HepG2 (cell line): ENCODE results near the gene AGRN. TPM values are rescaled to one million over a fixed set of nuclear protein-coding genes. Genes with fewer than 3 reads are reported as not detected.
A peak's percentile ranks its signal among the peaks of the same experiment; 100 is the strongest.

Experiments
- ARNT ChIP-seq: fragments of 450-650 bp; IDR thresholded peaks from 2 replicates; pipeline ENCODE4 v1.6.1; 2017
- CBFB ChIP-seq: sonication (generic); formaldehyde crosslinking; IDR thresholded peaks from 2 replicates; pipeline ENCODE4 v1.4.0; 2020; ENCODE audit warnings: missing genetic modification reagents
- JUND ChIP-seq: sonication (generic); formaldehyde crosslinking; IDR thresholded peaks from 2 replicates; pipeline ENCODE4 v1.8.0; 2022; ENCODE audit warnings: mild to moderate bottlenecking, missing genetic modification reagents
- NCOA5 ChIP-seq: sonication (generic); formaldehyde crosslinking; IDR thresholded peaks from 2 replicates; pipeline ENCODE4 v1.4.0; 2020; ENCODE audit warnings: missing genetic modification reagents
- NR2C2 ChIP-seq: sonication (generic); formaldehyde crosslinking; IDR thresholded peaks from 2 replicates; pipeline ENCODE4 v1.4.0; 2020; ENCODE audit warnings: missing genetic modification reagents, mild to moderate bottlenecking, moderate library complexity, borderline replicate concordance
- SOX6 ChIP-seq, 2 experiments: fragments of 450-650 bp in 1 of 2; sonication (generic) in 1 of 2; formaldehyde crosslinking in 1 of 2; IDR thresholded peaks; 2 replicates each; pipeline versions ENCODE4 v1.4.0 to v1.6.1; 2017 to 2020; ENCODE audit warnings: antibody characterized with exemption in 1 of 2, mild to moderate bottlenecking in 1 of 2, missing genetic modification reagents in 1 of 2
- ZBTB21 ChIP-seq: sonication (generic); formaldehyde crosslinking; IDR thresholded peaks from 2 replicates; pipeline ENCODE4 v1.4.0; 2020; ENCODE audit warnings: missing genetic modification reagents
- ZFY ChIP-seq: sonication (generic); formaldehyde crosslinking; IDR thresholded peaks from 2 replicates; pipeline ENCODE4 v1.4.0; 2020; ENCODE audit warnings: missing genetic modification reagents
- ZNF644 ChIP-seq: IDR thresholded peaks from 2 replicates; pipeline ENCODE4 v1.6.1; 2016; ENCODE audit warnings: low read depth
- ZNF672 ChIP-seq: sonication (generic); formaldehyde crosslinking; IDR thresholded peaks from 2 replicates; pipeline ENCODE4 v1.8.1; 2022; ENCODE audit warnings: missing genetic modification reagents
- ZSCAN29 ChIP-seq: sonication (generic); formaldehyde crosslinking; conservative IDR thresholded peaks from 2 replicates; pipeline ENCODE4 v1.4.0; 2020; ENCODE audit warnings: mild to moderate bottlenecking, missing genetic modification reagents
- polyA plus RNA-seq, 8 experiments: library from polyadenylated mRNA; depleted of rRNA in 3 of 8; stranded (reverse) in 7 of 8; unstranded in 1 of 8; fragments of >200 nt; fragmentation: Illumina TruSeq in 4 of 8; extraction: Trizol in 4 of 8; gene quantifications; 2 replicates each; pipeline versions ENCODE4 v1.2.1 to v1.2.3, GENCODE V29; 2011 to 2016; ENCODE audit warnings: low read depth in 4 of 8, missing spikeins in 1 of 8, mixed read lengths in 1 of 8; ENCODE audit not compliant: insufficient read depth in 1 of 8
- total RNA-seq, 5 experiments: library from RNA; depleted of rRNA; stranded (reverse); fragments of >200 nt; fragmentation: Illumina TruSeq; extraction: Trizol; gene quantifications; 2 replicates each; pipeline ENCODE4 v1.2.3, GENCODE V29; 2016; ENCODE audit warnings: low read depth in 1 of 5
- TF ChIP-seq, protein P1 (sequence below): sonication (generic); formaldehyde crosslinking; IDR thresholded peaks from 2 replicates; pipeline ENCODE4 v1.4.0; 2020; ENCODE audit warnings: missing genetic modification reagents
- TF ChIP-seq, protein P2 (sequence below): sonication (generic); formaldehyde crosslinking; IDR thresholded peaks from 2 replicates; pipeline ENCODE4 v1.5.1; 2020; ENCODE audit warnings: missing genetic modification reagents, mild to moderate bottlenecking, borderline replicate concordance
- TF ChIP-seq, protein P3 (sequence below): sonication (generic); formaldehyde crosslinking; IDR thresholded peaks from 2 replicates; pipeline ENCODE4 v1.4.0; 2020; ENCODE audit warnings: mild to moderate bottlenecking, missing genetic modification reagents
- TF ChIP-seq, protein P4 (sequence below): sonication (generic); formaldehyde crosslinking; IDR thresholded peaks from 2 replicates; pipeline ENCODE4 v1.4.0; 2020; ENCODE audit warnings: missing genetic modification reagents
- TF ChIP-seq, protein P5 (sequence below): sonication (generic); formaldehyde crosslinking; IDR thresholded peaks from 2 replicates; pipeline ENCODE4 v1.8.1; 2023; ENCODE audit warnings: missing genetic modification reagents, mild to moderate bottlenecking, borderline replicate concordance
- TF ChIP-seq, protein P6 (sequence below): sonication (generic); formaldehyde crosslinking; conservative IDR thresholded peaks from 2 replicates; pipeline ENCODE4 v1.8.0; 2022; ENCODE audit warnings: mild to moderate bottlenecking, moderate library complexity, missing genetic modification reagents

Gene AGRN
- total and polyA plus RNA-seq, 2 of the 13 experiments (the other 11 are each of a cell fraction or from before 2014, with no cell fraction given), result 29.8 to 65.2 TPM

DNA sequence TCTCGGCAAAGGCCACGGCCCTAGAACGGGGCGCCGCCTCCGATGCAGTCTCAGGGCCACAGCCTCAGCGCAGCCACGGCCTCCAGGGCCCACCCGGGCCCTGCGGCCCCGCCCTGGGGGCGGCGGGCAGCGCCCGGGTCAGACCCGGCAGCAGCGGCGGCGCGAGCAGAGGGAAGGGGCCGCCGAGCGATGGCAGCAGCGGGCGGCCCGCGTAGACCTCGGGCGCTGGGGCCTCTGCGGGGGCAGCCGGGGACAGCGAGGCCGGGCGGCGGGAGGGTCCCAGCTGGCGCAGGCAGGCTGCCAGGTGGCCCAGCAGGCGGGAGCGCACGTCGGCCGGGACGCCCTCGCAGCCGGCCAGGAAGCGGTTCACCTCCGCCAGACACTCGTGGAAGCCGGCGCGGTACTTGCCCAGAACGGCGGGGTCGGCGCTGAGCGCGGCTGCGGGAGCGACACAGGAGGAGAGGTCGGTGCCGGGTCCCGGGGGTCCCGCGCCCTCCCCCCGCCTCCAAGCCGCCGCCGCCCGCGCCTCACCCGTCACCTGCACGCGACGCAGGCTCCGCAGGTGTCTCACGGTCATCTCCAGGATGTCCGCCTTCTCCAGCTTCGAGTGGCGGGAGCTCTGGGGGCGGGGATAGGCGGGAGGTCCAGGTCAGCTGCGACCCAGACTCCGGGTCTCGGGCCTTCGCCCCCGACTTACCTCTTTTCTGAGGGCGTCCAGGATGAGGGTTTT, 20.8 kb upstream of the AGRN start (continued):
- no peak for TF ChIP-seq ZNF672 (CRISPR knock-in tag)
- TF ChIP-seq SOX6 (IDR thresholded peaks at IDR 0.05), result no peak
- TF ChIP-seq SOX6 (CRISPR knock-in tag; IDR thresholded peaks at IDR 0.05), result no peak
- TF ChIP-seq ARNT, result no peak
- TF ChIP-seq, protein P1, sequence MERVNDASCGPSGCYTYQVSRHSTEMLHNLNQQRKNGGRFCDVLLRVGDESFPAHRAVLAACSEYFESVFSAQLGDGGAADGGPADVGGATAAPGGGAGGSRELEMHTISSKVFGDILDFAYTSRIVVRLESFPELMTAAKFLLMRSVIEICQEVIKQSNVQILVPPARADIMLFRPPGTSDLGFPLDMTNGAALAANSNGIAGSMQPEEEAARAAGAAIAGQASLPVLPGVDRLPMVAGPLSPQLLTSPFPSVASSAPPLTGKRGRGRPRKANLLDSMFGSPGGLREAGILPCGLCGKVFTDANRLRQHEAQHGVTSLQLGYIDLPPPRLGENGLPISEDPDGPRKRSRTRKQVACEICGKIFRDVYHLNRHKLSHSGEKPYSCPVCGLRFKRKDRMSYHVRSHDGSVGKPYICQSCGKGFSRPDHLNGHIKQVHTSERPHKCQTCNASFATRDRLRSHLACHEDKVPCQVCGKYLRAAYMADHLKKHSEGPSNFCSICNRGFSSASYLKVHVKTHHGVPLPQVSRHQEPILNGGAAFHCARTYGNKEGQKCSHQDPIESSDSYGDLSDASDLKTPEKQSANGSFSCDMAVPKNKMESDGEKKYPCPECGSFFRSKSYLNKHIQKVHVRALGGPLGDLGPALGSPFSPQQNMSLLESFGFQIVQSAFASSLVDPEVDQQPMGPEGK (CRISPR knock-in tag), result peak; percentile 48; the same call in 1 of the 2 replicates
- TF ChIP-seq, protein P2, sequence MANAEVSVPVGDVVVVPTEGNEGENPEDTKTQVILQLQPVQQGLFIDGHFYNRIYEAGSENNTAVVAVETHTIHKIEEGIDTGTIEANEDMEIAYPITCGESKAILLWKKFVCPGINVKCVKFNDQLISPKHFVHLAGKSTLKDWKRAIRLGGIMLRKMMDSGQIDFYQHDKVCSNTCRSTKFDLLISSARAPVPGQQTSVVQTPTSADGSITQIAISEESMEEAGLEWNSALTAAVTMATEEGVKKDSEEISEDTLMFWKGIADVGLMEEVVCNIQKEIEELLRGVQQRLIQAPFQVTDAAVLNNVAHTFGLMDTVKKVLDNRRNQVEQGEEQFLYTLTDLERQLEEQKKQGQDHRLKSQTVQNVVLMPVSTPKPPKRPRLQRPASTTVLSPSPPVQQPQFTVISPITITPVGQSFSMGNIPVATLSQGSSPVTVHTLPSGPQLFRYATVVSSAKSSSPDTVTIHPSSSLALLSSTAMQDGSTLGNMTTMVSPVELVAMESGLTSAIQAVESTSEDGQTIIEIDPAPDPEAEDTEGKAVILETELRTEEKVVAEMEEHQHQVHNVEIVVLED (CRISPR knock-in tag), result no peak
- TF ChIP-seq ZSCAN29 (CRISPR knock-in tag), result peak; percentile 96
- TF ChIP-seq CBFB (CRISPR knock-in tag), result no peak
- no peak for TF ChIP-seq NR2C2
- TF ChIP-seq, protein P3, sequence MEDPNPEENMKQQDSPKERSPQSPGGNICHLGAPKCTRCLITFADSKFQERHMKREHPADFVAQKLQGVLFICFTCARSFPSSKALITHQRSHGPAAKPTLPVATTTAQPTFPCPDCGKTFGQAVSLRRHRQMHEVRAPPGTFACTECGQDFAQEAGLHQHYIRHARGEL (CRISPR knock-in tag), result no peak
- no peak for TF ChIP-seq ZBTB21
- no peak for TF ChIP-seq JUND (CRISPR knock-in tag)
- TF ChIP-seq ZNF644 (CRISPR knock-in tag), result no peak
- TF ChIP-seq NCOA5 (CRISPR knock-in tag), result no peak
- TF ChIP-seq, protein P4, sequence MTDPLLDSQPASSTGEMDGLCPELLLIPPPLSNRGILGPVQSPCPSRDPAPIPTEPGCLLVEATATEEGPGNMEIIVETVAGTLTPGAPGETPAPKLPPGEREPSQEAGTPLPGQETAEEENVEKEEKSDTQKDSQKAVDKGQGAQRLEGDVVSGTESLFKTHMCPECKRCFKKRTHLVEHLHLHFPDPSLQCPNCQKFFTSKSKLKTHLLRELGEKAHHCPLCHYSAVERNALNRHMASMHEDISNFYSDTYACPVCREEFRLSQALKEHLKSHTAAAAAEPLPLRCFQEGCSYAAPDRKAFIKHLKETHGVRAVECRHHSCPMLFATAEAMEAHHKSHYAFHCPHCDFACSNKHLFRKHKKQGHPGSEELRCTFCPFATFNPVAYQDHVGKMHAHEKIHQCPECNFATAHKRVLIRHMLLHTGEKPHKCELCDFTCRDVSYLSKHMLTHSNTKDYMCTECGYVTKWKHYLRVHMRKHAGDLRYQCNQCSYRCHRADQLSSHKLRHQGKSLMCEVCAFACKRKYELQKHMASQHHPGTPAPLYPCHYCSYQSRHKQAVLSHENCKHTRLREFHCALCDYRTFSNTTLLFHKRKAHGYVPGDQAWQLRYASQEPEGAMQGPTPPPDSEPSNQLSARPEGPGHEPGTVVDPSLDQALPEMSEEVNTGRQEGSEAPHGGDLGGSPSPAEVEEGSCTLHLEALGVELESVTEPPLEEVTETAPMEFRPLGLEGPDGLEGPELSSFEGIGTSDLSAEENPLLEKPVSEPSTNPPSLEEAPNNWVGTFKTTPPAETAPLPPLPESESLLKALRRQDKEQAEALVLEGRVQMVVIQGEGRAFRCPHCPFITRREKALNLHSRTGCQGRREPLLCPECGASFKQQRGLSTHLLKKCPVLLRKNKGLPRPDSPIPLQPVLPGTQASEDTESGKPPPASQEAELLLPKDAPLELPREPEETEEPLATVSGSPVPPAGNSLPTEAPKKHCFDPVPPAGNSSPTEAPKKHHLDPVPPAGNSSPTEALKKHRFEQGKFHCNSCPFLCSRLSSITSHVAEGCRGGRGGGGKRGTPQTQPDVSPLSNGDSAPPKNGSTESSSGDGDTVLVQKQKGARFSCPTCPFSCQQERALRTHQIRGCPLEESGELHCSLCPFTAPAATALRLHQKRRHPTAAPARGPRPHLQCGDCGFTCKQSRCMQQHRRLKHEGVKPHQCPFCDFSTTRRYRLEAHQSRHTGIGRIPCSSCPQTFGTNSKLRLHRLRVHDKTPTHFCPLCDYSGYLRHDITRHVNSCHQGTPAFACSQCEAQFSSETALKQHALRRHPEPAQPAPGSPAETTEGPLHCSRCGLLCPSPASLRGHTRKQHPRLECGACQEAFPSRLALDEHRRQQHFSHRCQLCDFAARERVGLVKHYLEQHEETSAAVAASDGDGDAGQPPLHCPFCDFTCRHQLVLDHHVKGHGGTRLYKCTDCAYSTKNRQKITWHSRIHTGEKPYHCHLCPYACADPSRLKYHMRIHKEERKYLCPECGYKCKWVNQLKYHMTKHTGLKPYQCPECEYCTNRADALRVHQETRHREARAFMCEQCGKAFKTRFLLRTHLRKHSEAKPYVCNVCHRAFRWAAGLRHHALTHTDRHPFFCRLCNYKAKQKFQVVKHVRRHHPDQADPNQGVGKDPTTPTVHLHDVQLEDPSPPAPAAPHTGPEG, result no peak
- TF ChIP-seq, protein P5, sequence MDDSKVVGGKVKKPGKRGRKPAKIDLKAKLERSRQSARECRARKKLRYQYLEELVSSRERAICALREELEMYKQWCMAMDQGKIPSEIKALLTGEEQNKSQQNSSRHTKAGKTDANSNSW, result no peak
- peak; percentile 47; the same call in 1 of the 2 replicates for TF ChIP-seq ZFY (CRISPR knock-in tag)
- TF ChIP-seq, protein P6, sequence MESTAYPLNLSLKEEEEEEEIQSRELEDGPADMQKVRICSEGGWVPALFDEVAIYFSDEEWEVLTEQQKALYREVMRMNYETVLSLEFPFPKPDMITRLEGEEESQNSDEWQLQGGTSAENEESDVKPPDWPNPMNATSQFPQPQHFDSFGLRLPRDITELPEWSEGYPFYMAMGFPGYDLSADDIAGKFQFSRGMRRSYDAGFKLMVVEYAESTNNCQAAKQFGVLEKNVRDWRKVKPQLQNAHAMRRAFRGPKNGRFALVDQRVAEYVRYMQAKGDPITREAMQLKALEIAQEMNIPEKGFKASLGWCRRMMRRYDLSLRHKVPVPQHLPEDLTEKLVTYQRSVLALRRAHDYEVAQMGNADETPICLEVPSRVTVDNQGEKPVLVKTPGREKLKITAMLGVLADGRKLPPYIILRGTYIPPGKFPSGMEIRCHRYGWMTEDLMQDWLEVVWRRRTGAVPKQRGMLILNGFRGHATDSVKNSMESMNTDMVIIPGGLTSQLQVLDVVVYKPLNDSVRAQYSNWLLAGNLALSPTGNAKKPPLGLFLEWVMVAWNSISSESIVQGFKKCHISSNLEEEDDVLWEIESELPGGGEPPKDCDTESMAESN (CRISPR knock-in tag), result 0 out of 2 replicates have a peak, but pooled peaks have one; percentile 34
